Lung (tissue), 12 donors: ENCODE data around the gene SHPK. TPM values are rescaled to one million over a fixed set of nuclear protein-coding genes. Genes with fewer than 3 reads are reported as not detected.

Experiments
- ATAC-seq: fragments of 200-7000 bp; cut with Tn5 transposase; one replicate; pipeline ENCODE4 v1.9.1; 2020; ENCODE audit warnings: moderate number of reproducible peaks; ENCODE audit not compliant: insufficient read depth, low FRiP score
- DNase-seq, 3 donors: peaks; one replicate each; pipeline ENCODE4 v3.0.0-alpha.2; 2013 to 2017
- H3K27ac ChIP-seq, 2 donors: one replicate each; pipeline ENCODE4 v1.5.1; 2013; ENCODE audit warnings: mild to moderate bottlenecking in 2 of 2, moderate library complexity in 2 of 2, control low read depth in 1 of 2, inconsistent platforms in 1 of 2, low read depth in 1 of 2, low read length in 1 of 2
- H3K27me3 ChIP-seq, 3 donors: one replicate each; pipeline ENCODE4 v1.5.1; 2013; ENCODE audit warnings: low read length in 2 of 3; ENCODE audit not compliant: control insufficient read depth in 3 of 3, insufficient read depth in 3 of 3
- H3K36me3 ChIP-seq, 4 donors: one replicate each; pipeline ENCODE4 v1.5.1; 2013; ENCODE audit warnings: low read length in 4 of 4, mild to moderate bottlenecking in 1 of 4, moderate library complexity in 1 of 4; ENCODE audit not compliant: control insufficient read depth in 4 of 4, insufficient read depth in 4 of 4
- H3K4me1 ChIP-seq, 5 donors: one replicate each; pipeline ENCODE4 v1.5.1; 2013; ENCODE audit warnings: low read length in 5 of 5, mild to moderate bottlenecking in 2 of 5, moderate library complexity in 1 of 5; ENCODE audit not compliant: control insufficient read depth in 5 of 5, insufficient read depth in 5 of 5
- H3K4me3 ChIP-seq: one replicate; pipeline ENCODE4 v1.5.1; 2013; ENCODE audit warnings: mild to moderate bottlenecking, control low read depth, moderate library complexity
- H3K9ac ChIP-seq, 2 donors: one replicate each; pipeline ENCODE4 v1.5.1; 2013; ENCODE audit warnings: low read length in 2 of 2, control low read depth in 1 of 2; ENCODE audit not compliant: insufficient read depth in 1 of 2
- H3K9me3 ChIP-seq, 4 donors: one replicate each; pipeline ENCODE4 v1.5.1; 2013; ENCODE audit warnings: low read length in 3 of 4, mild to moderate bottlenecking in 1 of 4, moderate library complexity in 1 of 4; ENCODE audit not compliant: control insufficient read depth in 4 of 4, insufficient read depth in 3 of 4
- CTCF ChIP-seq: IDR thresholded peaks from 2 replicates; pipeline ENCODE4 v1.5.1; 2012; ENCODE audit warnings: mild to moderate bottlenecking; ENCODE audit errors: control extremely low read depth, extremely low read depth
- WGBS, 2 donors: extraction: QIAGEN DNeasy Blood & Tissue Kit; methylation state at CpG; one replicate each; pipeline ENCODE4 v1.1.7; 2013; 5-methylcytosine and 5-hydroxymethylcytosine counted together
- polyA plus RNA-seq, 2 donors: library from polyadenylated mRNA; stranded (reverse); fragments of 200-250 nt; gene quantifications; one replicate each; pipeline ENCODE4 v1.2.1, GENCODE V29; 2013
- total RNA-seq, 2 donors: library from RNA; depleted of rRNA in 1 of 2; stranded (reverse); fragments of >200 nt in 1 of 2; gene quantifications; one replicate each; pipeline ENCODE4 v1.2.1, GENCODE V29; 2014 to 2021
- donor health status: control.
- donor health status: control.
- donor health status: Bipolar disorder and iron deficiency.
- donor health status: healthy.
- donor health status: DM: yes; HTN: yes; CAD: no.

SHPK gene
- total and polyA plus RNA-seq, 4 donors = 4.9 to 16.8 (median 11.3) TPM

- H3K9me3 ChIP-seq = no peaks in the 10 kb centered on the region
- no peak for DNase-seq
- H3K4me1 ChIP-seq = peaks cover 0 to 10% (median 0%) of the 10 kb centered on the region in 5 donors
- H3K36me3 ChIP-seq = peaks cover 9 to 36% (median 14%) of the 10 kb centered on the region in 4 donors
- WGBS, 2 donors = 94 to 96% methylated on average over 15 of the region's 15 CpGs
- H3K27me3 ChIP-seq = no peaks in the 10 kb centered on the region
- no peak for ATAC-seq
- TF ChIP-seq CTCF = no peak
- no peak overlapping the region for H3K4me3 ChIP-seq
- H3K9ac ChIP-seq = no peak overlapping the region
- no peak overlapping the region for H3K27ac ChIP-seq
These were observed 45.8 kb downstream of the SHPK start for GRCh38 chr17:3590231-3590630.

GRCh38 chr17:3589784-3590183, 46.3 kb downstream of the SHPK start:
- peaks cover 9 to 36% (median 14%) of the 10 kb centered on the region in 4 donors for H3K36me3 ChIP-seq
- H3K9me3 ChIP-seq = no peaks in the 10 kb centered on the region
- no peak overlapping the region for H3K27ac ChIP-seq
- no peak for TF ChIP-seq CTCF
- DNase-seq (no peak), ATAC-seq (no peak)
- peaks cover 0 to 6% (median 0%) of the 10 kb centered on the region in 5 donors for H3K4me1 ChIP-seq
- H3K4me3 ChIP-seq = no peak overlapping the region
- no peak overlapping the region for H3K9ac ChIP-seq
- no peaks in the 10 kb centered on the region for H3K27me3 ChIP-seq
- 98 to 99% methylated on average over 22 of the region's 22 CpGs for WGBS, 2 donors

GRCh38 chr17:3585826-3586225, 50.2 kb downstream of the SHPK start:
- Histone ChIP-seq H3K27me3 (no peaks in the 10 kb centered on the region), H3K9me3 (no peaks in the 10 kb centered on the region), H3K27ac (no peak overlapping the region), H3K9ac (no peak overlapping the region), H3K4me3 (no peak overlapping the region), H3K4me1 (no peaks in the 10 kb centered on the region), H3K36me3 (peaks cover 6 to 32% (median 12%) of the 10 kb centered on the region in 4 donors)
- WGBS, 2 donors = 96 to 97% methylated on average over 17 of the region's 17 CpGs
- no peak for TF ChIP-seq CTCF
- DNase-seq (no peak), ATAC-seq (no peak)

- peaks cover 6 to 20% (median 13%) of the 10 kb centered on the region in 4 donors for H3K36me3 ChIP-seq
- H3K9me3 ChIP-seq = no peaks in the 10 kb centered on the region
- DNase-seq = no peak
- ATAC-seq = no peak
- H3K27me3 ChIP-seq = no peaks in the 10 kb centered on the region
- no peak for TF ChIP-seq CTCF
- no peak overlapping the region for H3K4me3 ChIP-seq
- no peaks in the 10 kb centered on the region for H3K4me1 ChIP-seq
- WGBS, 2 donors = 89 to 96% methylated on average over 8 to 9 of the region's 9 CpGs
- H3K27ac ChIP-seq = no peak overlapping the region
- no peak overlapping the region for H3K9ac ChIP-seq
These were observed 52.6 kb downstream of the SHPK start for GRCh38 chr17:3583456-3583855.
